IMR-90 (cell line): Measurements from ENCODE around the gene CCDC137.

Source experiments
- POLR2A ChIP-seq: IDR thresholded peaks from 2 replicates; pipeline ENCODE4 v1.6.1; 2012; ENCODE audit warnings: mild to moderate bottlenecking, low read depth, low read length
- RAD21 ChIP-seq: IDR thresholded peaks from 2 replicates; pipeline ENCODE4 v1.6.1; 2012; ENCODE audit warnings: low read length, improper control_type of control experiment
- RCOR1 ChIP-seq: IDR thresholded peaks from 2 replicates; pipeline ENCODE4 v1.6.1; 2012; ENCODE audit warnings: mild to moderate bottlenecking, low read length, improper control_type of control experiment; ENCODE audit not compliant: insufficient replicate concordance
- TF ChIP-seq, protein P1 (sequence below): conservative IDR thresholded peaks from 2 replicates; pipeline ENCODE4 v1.5.1; 2012; ENCODE audit warnings: mild to moderate bottlenecking, low read depth, low read length, improper control_type of control experiment

DNA sequence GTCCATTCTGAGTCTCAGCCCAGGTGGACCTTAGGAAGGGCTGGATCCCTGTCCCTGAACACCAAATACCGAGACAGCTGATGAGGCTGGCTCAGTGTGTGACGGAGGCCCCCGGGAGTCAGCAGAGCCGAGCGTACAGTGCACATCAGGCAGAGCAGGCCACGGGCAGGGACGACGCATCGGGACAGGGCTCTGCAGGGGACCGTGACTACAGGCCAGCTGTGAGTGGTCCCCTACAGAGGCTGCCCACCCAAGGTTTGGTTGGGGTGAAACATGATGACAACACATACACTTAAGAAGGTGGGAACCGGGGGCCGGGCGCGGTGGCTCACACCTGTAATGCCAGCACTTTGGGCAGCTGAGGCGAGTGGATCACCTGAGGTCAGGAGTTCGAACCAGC, 6.4 kb downstream of the CCDC137 start:
- TF ChIP-seq, protein P1, sequence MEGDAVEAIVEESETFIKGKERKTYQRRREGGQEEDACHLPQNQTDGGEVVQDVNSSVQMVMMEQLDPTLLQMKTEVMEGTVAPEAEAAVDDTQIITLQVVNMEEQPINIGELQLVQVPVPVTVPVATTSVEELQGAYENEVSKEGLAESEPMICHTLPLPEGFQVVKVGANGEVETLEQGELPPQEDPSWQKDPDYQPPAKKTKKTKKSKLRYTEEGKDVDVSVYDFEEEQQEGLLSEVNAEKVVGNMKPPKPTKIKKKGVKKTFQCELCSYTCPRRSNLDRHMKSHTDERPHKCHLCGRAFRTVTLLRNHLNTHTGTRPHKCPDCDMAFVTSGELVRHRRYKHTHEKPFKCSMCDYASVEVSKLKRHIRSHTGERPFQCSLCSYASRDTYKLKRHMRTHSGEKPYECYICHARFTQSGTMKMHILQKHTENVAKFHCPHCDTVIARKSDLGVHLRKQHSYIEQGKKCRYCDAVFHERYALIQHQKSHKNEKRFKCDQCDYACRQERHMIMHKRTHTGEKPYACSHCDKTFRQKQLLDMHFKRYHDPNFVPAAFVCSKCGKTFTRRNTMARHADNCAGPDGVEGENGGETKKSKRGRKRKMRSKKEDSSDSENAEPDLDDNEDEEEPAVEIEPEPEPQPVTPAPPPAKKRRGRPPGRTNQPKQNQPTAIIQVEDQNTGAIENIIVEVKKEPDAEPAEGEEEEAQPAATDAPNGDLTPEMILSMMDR, result no peak
- no peak for TF ChIP-seq POLR2A
- TF ChIP-seq RCOR1, result no peak
- TF ChIP-seq RAD21, result no peak
